Keratinocyte (primary cell): ENCODE data around the gene YWHAH.

Experiments used
- CTCF ChIP-seq, 3 experiments: IDR thresholded peaks in 1 of 3; conservative IDR thresholded peaks in 1 of 3; optimal IDR thresholded peaks in 1 of 3; 2 replicates in 2 of 3; 3 replicates in 1 of 3; pipeline versions ENCODE3 to v1.5.1; 2011; ENCODE audit warnings: low read length in 3 of 3, mild to moderate bottlenecking in 3 of 3, moderate library complexity in 2 of 3, control low read depth in 1 of 3, inconsistent platforms in 1 of 3; ENCODE audit not compliant: insufficient read depth in 2 of 3; ENCODE audit errors: extremely low read depth in 1 of 3
- EZH2 ChIP-seq: IDR thresholded peaks from one replicate; pipeline ENCODE4 v1.6.1; 2012; ENCODE audit warnings: inconsistent platforms, mild to moderate bottlenecking, low read length, moderate library complexity

GRCh38 chr22:31938296-31938695 is 6.0 kb upstream of the YWHAH start:
- TF ChIP-seq CTCF (optimal IDR thresholded peaks at IDR 0.05 in 1 of 3, IDR thresholded peaks at IDR 0.05 in 1 of 3, conservative IDR thresholded peaks at IDR 0.05 in 1 of 3; ENCODE audit: extremely low read depth in 1 of 3, insufficient read depth in 2 of 3, low read length in 3 of 3), result no peak
- TF ChIP-seq EZH2, result no peak
